ENCODE measurements around the gene CRACR2A.

Gene CRACR2A

DNA sequence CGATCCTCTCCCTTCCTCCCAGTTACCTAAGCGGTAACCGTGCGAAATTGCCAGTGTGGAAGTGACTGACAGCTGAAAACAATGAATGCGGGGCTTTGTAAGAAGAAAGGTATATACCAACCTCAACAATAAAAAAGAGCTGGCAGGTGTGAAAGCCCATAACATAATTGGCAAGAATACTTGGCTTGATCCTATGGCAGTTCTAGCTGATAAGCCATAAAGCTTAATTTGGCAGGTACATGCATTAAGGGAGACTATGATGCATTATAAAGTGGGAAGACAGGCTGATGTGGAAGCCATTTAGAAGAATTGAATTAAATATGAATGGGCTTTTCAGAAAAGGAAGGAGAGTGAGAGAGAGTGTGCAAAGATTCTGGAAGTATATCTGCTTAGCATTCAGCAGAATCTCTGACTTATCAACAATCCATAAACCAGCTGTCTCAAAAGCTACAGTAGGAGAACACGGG, 71.3 kb downstream of the CRACR2A start:
- DNase-seq: no peak

DNA sequence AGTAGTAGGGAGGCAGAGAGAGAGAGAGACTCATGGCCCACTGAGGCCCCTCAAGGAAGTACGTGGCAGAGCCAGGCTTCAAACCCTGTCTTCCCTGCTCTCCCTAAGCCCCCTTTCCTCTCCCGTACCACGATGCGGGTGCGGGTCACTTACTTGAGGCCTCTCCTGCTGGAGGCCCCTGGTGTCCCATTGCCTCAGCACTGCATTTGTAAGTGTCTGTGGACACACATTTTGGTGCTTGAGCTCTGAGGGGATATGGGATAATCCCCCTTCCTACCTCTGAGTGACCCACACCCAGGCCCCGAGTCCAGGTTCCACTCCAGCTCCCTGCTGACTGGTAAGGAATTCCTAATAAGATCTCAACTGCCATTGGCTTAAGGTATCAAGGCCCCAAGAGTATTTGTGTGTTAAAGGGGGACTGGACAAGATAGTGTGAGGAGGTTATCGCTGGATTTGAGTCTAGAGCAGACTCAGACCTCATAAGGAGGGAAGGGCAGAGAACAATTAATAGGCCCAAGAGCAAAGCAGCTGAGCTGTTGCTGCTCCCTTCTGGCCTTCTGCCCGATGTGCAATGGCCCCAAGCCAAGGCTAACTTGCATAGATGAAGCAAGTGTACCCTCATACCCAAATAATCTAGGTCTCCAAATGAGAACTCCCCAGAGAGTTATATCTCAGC, 71.9 kb downstream of the CRACR2A start:
- no peak for DNase-seq

DNA sequence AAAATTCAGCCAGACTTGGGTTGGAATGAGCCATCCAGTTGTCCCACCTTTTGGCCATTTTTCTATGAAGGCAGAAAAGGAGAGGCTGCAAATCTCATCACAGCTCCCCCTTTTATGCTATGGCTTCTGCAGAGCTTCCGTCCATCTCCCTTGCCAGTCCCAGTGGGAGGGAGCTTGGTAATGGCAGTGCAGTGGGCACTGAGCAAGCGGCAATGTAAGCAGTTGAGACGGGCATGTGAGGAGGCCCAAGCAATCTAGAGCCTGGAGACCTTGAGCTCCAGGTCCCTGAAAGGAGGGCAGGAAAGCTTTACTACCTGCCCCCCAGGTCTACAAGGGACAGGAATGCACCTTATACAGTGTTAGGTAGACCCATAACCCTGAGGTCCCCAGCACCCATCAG, 73.1 kb downstream of the CRACR2A start:
- no peak for DNase-seq

DNA sequence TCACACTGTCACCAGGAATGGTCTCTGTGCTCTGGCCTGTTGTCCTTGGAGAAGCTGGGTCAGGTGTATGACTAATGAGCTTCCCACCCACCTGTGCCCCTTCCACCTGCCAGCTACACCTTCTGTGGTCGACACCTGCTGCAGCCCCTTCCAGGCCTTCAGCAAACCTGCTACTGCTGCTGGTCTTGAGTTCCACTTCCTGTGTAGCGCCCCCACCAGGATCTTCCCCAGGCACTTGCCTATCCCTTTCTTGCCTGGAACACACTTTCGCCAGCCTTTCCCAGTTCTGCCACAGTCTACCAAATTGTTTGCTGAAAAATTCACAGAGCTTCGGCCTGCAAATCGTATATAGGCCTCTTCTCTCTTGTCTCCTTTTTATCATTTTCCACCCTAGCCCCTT, 75.3 kb downstream of the CRACR2A start:
- DNase-seq: no peak

DNA sequence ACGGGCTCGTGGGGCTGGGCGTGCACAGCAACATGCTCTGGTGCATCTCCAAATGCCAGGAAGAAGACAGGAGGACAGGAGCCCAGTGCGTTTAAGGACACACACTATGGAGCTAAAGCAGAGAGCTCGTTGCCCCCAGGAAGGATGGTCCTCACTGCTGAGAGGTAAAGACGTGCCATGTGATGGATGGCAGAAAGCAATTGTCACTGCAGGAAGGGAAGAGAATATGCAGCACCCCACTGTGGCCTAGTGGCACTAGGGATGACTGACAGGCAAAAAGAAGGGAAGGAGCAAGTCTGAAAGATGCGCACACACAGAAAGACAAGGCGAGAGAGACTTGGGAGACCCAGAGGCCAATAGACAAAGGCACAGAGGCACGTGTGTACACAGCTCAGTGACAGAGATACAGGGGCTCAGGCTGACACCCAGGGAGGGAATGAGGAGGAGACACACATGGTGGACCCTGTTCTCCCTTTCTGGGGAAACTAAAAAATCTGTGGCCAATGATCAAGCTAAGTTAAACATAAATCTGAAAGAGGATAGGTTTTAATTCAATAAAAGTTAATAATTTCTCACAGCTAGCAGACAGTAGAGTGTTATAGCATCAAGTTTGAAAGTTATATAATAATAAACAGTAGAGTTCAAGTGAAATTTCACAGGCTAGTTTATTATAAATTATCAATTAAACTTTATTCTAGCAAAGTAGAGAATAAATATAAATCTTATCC, 78.8 kb downstream of the CRACR2A start:
- no peak for DNase-seq

GRCh38 chr12:3672113-3672509, 80.8 kb downstream of the CRACR2A start:
- no peak for DNase-seq

GRCh38 chr12:3671330-3672112, 81.4 kb downstream of the CRACR2A start:
- no peak for DNase-seq

GRCh38 chr12:3670083-3670620, 82.8 kb downstream of the CRACR2A start:
- DNase-seq: no peak

GRCh38 chr12:3669594-3669993, 83.3 kb downstream of the CRACR2A start:
- no peak for DNase-seq

- no peak for DNase-seq
These were observed 84.3 kb downstream of the CRACR2A start for GRCh38 chr12:3668479-3669165.

DNA sequence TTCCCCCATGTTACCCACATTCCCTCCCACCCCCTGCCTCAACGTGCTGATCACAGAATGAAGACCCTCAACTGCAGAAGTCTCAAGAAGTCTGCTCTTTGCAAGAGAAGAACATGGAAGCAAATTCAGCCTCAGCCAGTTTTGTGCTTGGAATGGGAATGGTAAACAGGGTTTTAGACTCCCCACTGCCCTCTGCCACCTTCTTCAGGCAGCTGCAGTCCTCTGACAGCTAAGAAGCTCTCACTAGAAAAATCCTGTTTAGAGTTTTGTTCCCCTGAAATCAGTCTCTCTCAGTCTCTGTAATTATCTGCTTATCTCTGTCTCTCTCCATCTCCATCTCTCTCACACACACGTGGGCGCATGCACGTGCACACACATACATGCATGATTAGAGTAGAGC, 85.4 kb downstream of the CRACR2A start:
- no peak for DNase-seq

- no peak for DNase-seq
These were observed 86.5 kb downstream of the CRACR2A start for GRCh38 chr12:3666441-3666840.

- no peak for DNase-seq
These were observed 90.4 kb downstream of the CRACR2A start for GRCh38 chr12:3662521-3662921.

DNA sequence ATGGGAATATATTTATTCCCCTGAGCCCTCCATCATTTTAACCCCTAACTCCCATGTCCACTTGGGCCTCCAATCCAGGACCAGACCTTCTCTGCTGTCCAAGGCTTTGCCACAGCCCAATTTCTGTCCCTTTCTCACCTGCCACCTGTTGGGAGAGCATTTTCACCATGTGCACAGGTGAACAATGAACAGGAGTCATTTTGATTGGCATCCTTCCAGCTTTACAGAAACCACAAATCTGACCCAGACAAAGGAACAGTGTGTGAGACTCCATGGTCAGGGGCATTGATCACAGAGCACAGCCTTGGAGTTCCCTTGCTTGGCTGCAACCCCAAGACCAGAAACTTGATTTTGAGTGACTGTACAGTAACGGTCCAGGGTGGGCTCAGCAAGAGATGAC, 91.9 kb downstream of the CRACR2A start:
- no peak for DNase-seq

- DNase-seq: no peak
These were observed 94.4 kb downstream of the CRACR2A start for GRCh38 chr12:3658327-3659163.

DNA sequence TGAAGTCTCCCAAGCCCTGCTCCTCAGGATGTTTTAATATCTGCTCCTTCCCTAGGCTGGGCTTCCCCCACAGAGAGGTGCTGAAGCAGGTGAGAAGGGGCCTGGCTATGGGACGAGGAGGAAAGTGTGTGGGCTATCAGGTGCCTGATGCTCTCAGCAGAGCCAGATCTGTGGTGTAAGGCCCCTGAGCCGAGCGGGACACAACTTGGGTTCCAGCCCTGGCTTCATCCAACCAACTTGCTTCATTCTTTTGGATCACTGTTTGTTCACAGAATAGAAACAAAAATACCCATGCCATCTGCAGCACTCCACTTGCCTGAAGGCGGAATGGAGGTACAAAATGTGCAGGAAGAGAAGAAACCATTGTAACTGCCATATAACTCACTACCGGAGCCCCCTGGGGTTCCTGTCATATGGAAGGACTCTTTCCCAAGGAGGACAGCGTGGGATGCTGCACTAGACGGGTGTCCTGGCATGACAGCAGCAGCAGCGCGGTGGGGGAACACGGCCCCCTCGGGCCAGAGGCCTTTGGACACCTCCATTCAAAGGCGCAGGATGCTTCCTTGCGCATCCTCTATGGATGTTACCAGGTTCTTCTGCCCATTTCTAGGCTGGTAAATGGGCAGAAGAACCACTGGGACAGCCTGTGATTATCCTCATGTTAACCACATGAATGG, 95.8 kb downstream of the CRACR2A start:
- no peak for DNase-seq

DNA sequence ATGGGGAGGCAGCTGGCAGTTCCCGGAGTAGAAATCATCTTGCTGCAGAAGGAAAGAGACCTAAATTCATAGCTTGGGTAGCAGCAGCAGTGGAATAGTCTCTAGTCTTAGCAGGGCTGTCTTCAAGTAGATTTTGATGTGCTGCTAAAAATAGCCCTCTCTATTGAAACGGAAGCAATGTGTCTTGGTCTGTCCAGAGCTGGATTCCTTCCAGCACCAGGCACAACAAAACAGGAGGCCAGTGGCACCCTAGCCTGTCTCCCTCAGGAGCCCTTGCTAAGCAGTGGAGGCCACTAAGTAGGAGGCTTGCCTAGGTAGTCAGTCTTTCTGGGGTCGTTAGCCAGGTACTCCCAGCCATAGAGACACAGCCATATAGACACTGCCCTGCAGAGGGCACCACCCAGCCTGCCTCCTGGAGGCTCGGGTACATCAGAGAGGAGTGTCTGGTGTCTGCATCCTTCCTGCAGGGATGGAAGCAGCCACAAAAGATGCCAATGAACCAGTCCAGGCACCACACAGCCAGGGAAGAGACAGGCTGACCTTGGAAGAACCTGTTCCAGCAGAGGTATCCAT, 97.5 kb downstream of the CRACR2A start:
- no peak for DNase-seq

GRCh38 chr12:3651585-3652424, 101.1 kb downstream of the CRACR2A start:
- no peak for DNase-seq

DNA sequence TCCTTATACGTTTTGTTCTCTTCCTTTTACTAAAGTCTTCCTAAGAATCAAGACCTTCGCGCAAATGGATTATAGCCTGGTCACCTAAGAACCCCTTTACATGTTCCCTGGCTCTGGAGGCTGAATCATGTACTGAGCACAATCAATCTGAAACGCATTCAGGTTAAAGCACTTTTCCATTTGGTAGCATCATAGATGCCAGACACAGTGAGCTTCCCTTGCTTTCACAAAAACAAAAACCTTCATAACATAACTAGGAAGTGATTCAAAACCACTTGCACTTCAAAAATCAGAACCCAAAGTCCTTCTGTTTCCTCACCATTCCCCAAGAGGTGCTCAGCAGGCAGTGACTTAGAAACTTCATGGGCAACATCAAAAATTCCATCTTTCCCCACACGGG, 105.4 kb downstream of the CRACR2A start:
- no peak for DNase-seq
